Smooth muscle cell (in vitro differentiated cells): ENCODE measurements around the gene SERPINF2. TPM values are rescaled to one million over a fixed set of nuclear protein-coding genes. Genes with fewer than 3 reads are reported as not detected.
A peak's percentile ranks its signal among the peaks of the same experiment; 100 is the strongest.

ENCODE experiments used
- DNase-seq: peaks from one replicate; lab custom pipeline; 2025; ENCODE audit not compliant: unreplicated experiment; lab: John Stamatoyannopoulos, UW
- H2AFZ ChIP-seq: fragments of 200-600 bp; sonication (generic); 2 replicates; pipeline ENCODE4 v1.6.0; 2016; ENCODE audit warnings: antibody characterized with exemption, low read depth, mild to moderate bottlenecking
- H3F3A ChIP-seq: fragments of 200-600 bp; sonication (generic); 2 replicates; pipeline ENCODE4 v1.6.0; 2017; ENCODE audit warnings: antibody characterized with exemption, low read depth
- H3K27ac ChIP-seq: fragments of 200-600 bp; sonication (generic); 2 replicates; pipeline ENCODE4 v1.5.1; 2016; ENCODE audit warnings: low read depth, mild to moderate bottlenecking
- H3K27me3 ChIP-seq: fragments of 200-600 bp; sonication (generic); 2 replicates; pipeline ENCODE4 v1.6.1; 2016; ENCODE audit warnings: low read depth, mild to moderate bottlenecking
- H3K36me3 ChIP-seq: fragments of 200-600 bp; sonication (generic); 2 replicates; pipeline ENCODE4 v1.5.1; 2016; ENCODE audit warnings: low read depth
- H3K4me1 ChIP-seq: fragments of 200-600 bp; sonication (generic); 2 replicates; pipeline ENCODE4 v1.5.1; 2016; ENCODE audit warnings: low read depth
- H3K4me2 ChIP-seq: fragments of 200-600 bp; sonication (generic); 2 replicates; pipeline ENCODE4 v1.6.0; 2016; ENCODE audit warnings: mild to moderate bottlenecking
- H3K4me3 ChIP-seq: fragments of 200-600 bp; sonication (generic); 2 replicates; pipeline ENCODE4 v1.5.1; 2016; ENCODE audit warnings: mild to moderate bottlenecking
- H3K79me2 ChIP-seq: fragments of 200-600 bp; sonication (generic); 2 replicates; pipeline ENCODE4 v1.6.0; 2016; ENCODE audit warnings: low read depth, mild to moderate bottlenecking
- H3K9ac ChIP-seq: fragments of 200-600 bp; sonication (generic); 2 replicates; pipeline ENCODE4 v1.6.0; 2016; ENCODE audit warnings: low read depth
- H3K9me3 ChIP-seq: fragments of 200-600 bp; sonication (generic); replicated peaks from 2 replicates; pipeline ENCODE4 v1.5.1; 2016; ENCODE audit warnings: low read depth
- H4K20me1 ChIP-seq: fragments of 200-600 bp; sonication (generic); 2 replicates; pipeline ENCODE4 v1.6.0; 2016; ENCODE audit warnings: low read depth
- WGBS: methylation state at CpG from one replicate; pipeline ENCODE4 v1.1.7; 2016; ENCODE audit warnings: low lambda C conversion rate; 5-methylcytosine and 5-hydroxymethylcytosine counted together
- polyA plus RNA-seq: library from polyadenylated mRNA; unstranded; fragments of >200 nt; fragmentation: Nextera tagmentation; extraction: Ambion mirVana; gene quantifications from 2 replicates; pipeline ENCODE4 v1.2.1, GENCODE V29; 2016
- total RNA-seq: library from RNA; depleted of rRNA; stranded (reverse); fragments of >200 nt; gene quantifications from 2 replicates; pipeline ENCODE4 v1.2.3, GENCODE V29; 2014
- TF ChIP-seq, protein P1 (sequence below): fragments of 200-600 bp; sonication (generic); IDR thresholded peaks from 2 replicates; pipeline ENCODE4 v1.5.1; 2017; ENCODE audit warnings: borderline replicate concordance, mild to moderate bottlenecking, antibody characterized with exemption; ENCODE audit not compliant: insufficient read depth, poor library complexity, severe bottlenecking

The SERPINF2 gene
- total and polyA plus RNA-seq, 2 experiments from 2014 or later: 0.18 to 0.22 TPM

GRCh38 chr17:1732833-1733321 lies 9.8 kb upstream of the SERPINF2 start:
- DNase-seq: no peak
- 94% methylated on average over 11 of the region's 11 CpGs for WGBS
- no peak overlapping the region for H3K9ac ChIP-seq
- TF ChIP-seq, protein P1, sequence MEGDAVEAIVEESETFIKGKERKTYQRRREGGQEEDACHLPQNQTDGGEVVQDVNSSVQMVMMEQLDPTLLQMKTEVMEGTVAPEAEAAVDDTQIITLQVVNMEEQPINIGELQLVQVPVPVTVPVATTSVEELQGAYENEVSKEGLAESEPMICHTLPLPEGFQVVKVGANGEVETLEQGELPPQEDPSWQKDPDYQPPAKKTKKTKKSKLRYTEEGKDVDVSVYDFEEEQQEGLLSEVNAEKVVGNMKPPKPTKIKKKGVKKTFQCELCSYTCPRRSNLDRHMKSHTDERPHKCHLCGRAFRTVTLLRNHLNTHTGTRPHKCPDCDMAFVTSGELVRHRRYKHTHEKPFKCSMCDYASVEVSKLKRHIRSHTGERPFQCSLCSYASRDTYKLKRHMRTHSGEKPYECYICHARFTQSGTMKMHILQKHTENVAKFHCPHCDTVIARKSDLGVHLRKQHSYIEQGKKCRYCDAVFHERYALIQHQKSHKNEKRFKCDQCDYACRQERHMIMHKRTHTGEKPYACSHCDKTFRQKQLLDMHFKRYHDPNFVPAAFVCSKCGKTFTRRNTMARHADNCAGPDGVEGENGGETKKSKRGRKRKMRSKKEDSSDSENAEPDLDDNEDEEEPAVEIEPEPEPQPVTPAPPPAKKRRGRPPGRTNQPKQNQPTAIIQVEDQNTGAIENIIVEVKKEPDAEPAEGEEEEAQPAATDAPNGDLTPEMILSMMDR: no peak
- no peak overlapping the region for H3K27ac ChIP-seq
- H3K4me2 ChIP-seq: no peak overlapping the region
- no peaks in the 10 kb centered on the region for H3K9me3 ChIP-seq
- H3K4me3 ChIP-seq: no peak overlapping the region
- H3K36me3 ChIP-seq: no peaks in the 10 kb centered on the region
- H3K4me1 ChIP-seq: peaks cover 4% of the 10 kb centered on the region
- H4K20me1 ChIP-seq: no peaks in the 10 kb centered on the region
- H3K79me2 ChIP-seq: no peaks in the 10 kb centered on the region
- no peaks in the 10 kb centered on the region for H3F3A ChIP-seq
- no peak overlapping the region for H2AFZ ChIP-seq
- no peaks in the 10 kb centered on the region for H3K27me3 ChIP-seq

DNA sequence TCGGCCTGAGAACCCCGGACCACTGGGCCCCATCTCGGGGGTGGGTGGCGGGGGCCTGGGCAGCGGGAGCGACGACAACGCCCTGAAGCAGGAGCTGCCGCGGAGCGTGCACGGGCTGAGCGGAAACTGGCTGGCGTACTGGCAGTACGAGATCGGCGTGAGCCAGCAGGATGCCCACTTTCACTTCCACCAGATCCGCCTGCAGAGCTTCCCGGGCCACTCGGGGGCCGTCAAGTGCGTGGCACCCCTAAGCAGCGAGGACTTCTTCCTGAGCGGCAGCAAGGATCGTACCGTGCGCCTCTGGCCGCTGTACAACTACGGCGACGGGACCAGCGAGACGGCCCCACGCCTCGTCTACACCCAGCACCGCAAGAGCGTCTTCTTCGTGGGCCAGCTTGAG lies 8.9 kb upstream of the SERPINF2 start:
- Histone ChIP-seq H4K20me1 (no peaks in the 10 kb centered on the region), H3K9ac (no peak overlapping the region), H3K4me2 (no peak overlapping the region), H3K4me1 (peaks cover 4% of the 10 kb centered on the region), H3K4me3 (no peak overlapping the region), H3K9me3 (no peaks in the 10 kb centered on the region), H2AFZ (no peak overlapping the region), H3F3A (no peaks in the 10 kb centered on the region), H3K27ac (no peak overlapping the region), H3K36me3 (no peaks in the 10 kb centered on the region), H3K79me2 (no peaks in the 10 kb centered on the region), H3K27me3 (no peaks in the 10 kb centered on the region)
- no peak for DNase-seq
- TF ChIP-seq, protein P1: no peak
- 97% methylated on average over 36 of the region's 38 CpGs for WGBS

DNA sequence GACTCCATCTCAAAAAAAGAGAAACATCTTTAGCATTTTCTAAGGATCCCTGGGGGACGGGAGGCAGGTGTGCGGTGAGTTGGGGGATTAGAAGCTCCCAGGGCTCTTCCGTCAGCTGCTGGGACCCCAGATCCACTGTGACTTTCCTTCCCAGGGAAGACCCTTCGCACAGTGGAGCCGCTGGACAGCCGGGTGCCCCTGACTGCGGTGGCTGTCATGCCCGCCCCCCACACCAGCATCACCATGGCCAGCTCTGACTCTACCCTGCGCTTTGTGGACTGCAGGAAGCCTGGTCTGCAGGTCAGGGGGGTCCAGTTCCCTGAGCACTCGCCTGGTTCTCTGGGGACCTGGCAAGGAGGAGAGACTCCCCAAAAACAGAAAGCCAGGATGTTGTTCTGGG lies 7.3 kb upstream of the SERPINF2 start:
- Histone ChIP-seq H2AFZ (no peak overlapping the region), H3K9me3 (no peaks in the 10 kb centered on the region), H3K27me3 (no peaks in the 10 kb centered on the region), H3K36me3 (no peaks in the 10 kb centered on the region), H3K4me3 (no peak overlapping the region), H3F3A (no peaks in the 10 kb centered on the region), H3K79me2 (no peaks in the 10 kb centered on the region), H3K4me1 (peaks cover 4% of the 10 kb centered on the region), H3K4me2 (no peak overlapping the region), H3K9ac (no peak overlapping the region), H4K20me1 (no peaks in the 10 kb centered on the region), H3K27ac (peak overlapping the region; percentile 72)
- 96% methylated on average over 10 of the region's 10 CpGs for WGBS
- TF ChIP-seq, protein P1: no peak
- no peak for DNase-seq

GRCh38 chr17:1735834-1736347 lies 6.8 kb upstream of the SERPINF2 start:
- no peaks in the 10 kb centered on the region for H3F3A ChIP-seq
- no peaks in the 10 kb centered on the region for H4K20me1 ChIP-seq
- no peak for DNase-seq
- H3K9ac ChIP-seq: peak overlapping the region; percentile 22
- H3K27me3 ChIP-seq: no peaks in the 10 kb centered on the region
- H2AFZ ChIP-seq: no peak overlapping the region
- 89% methylated on average over 17 of the region's 17 CpGs for WGBS
- no peaks in the 10 kb centered on the region for H3K9me3 ChIP-seq
- H3K36me3 ChIP-seq: no peaks in the 10 kb centered on the region
- H3K4me2 ChIP-seq: peak overlapping the region; percentile 78
- TF ChIP-seq, protein P1: no peak
- no peak overlapping the region for H3K4me3 ChIP-seq
- H3K4me1 ChIP-seq: peaks cover 4% of the 10 kb centered on the region
- peak overlapping the region; percentile 72 for H3K27ac ChIP-seq
- no peaks in the 10 kb centered on the region for H3K79me2 ChIP-seq
